IgD-negative memory B cell (primary cell): ENCODE measurements around the gene NISCH. TPM values are rescaled to one million over a fixed set of nuclear protein-coding genes. Genes with fewer than 3 reads are reported as not detected.

Experiments used
- H3K27ac Mint-ChIP-seq, 3 donors: one replicate each; pipeline ENCODE4 v1.8.0; 2020 to 2022; ENCODE audit warnings: mild to moderate bottlenecking in 3 of 3, mixed read lengths in 3 of 3, moderate library complexity in 1 of 3
- H3K27me3 Mint-ChIP-seq: one replicate; pipeline ENCODE4 v1.8.0; 2021; ENCODE audit warnings: mixed read lengths
- H3K36me3 Mint-ChIP-seq: one replicate; pipeline ENCODE4 v1.8.0; 2020; ENCODE audit warnings: mild to moderate bottlenecking, mixed read lengths
- H3K4me1 Mint-ChIP-seq, 3 donors: one replicate each; pipeline ENCODE4 v1.8.0; 2020 to 2022; ENCODE audit warnings: mixed read lengths in 3 of 3, mild to moderate bottlenecking in 1 of 3
- H3K4me3 Mint-ChIP-seq, 4 donors: one replicate each; pipeline ENCODE4 v1.8.0; 2020 to 2022; ENCODE audit warnings: mild to moderate bottlenecking in 4 of 4, mixed read lengths in 4 of 4, moderate library complexity in 3 of 4
- H3K9me3 Mint-ChIP-seq, 3 donors: one replicate each; pipeline ENCODE4 v1.8.0; 2020 to 2021; ENCODE audit warnings: mixed read lengths in 3 of 3, mild to moderate bottlenecking in 1 of 3
- polyA plus RNA-seq: library from polyadenylated mRNA; unstranded; fragments of 300-500 nt; fragmentation: Illumina TruSeq; gene quantifications from one replicate; pipeline ENCODE4 v1.2.3, GENCODE V29; 2021

NISCH gene
- polyA plus RNA-seq, result 25.2 TPM

- Mint-ChIP-seq H3K27ac (peak within 1 kb of the TSS; percentile 95 to 99 (median 96)), H3K4me1 (peaks cover 20 to 31% (median 26%) of the 10 kb centered on the region in 3 donors), H3K9me3 (no peaks in the 10 kb centered on the region), H3K4me3 (peak within 1 kb of the TSS; percentile 88 to 98 (median 96)), H3K27me3 (peaks cover 2% of the 10 kb centered on the region), H3K36me3 (no peaks in the 10 kb centered on the region)
Observed at GRCh38 chr3:52455283-52456168, at the start of gene NISCH. Gene NISCH (plus strand): TSS chr3:52455604. CDS start chr3:52455642, 38 bp downstream.

- Mint-ChIP-seq H3K4me1 (peaks cover 17% of the 10 kb centered on the region in 3 donors), H3K4me3 (no peak overlapping the region), H3K27ac (peak overlapping the region in 1 of 3 donors; percentile 74), H3K27me3 (no peaks in the 10 kb centered on the region), H3K36me3 (peaks cover 9% of the 10 kb centered on the region), H3K9me3 (no peaks in the 10 kb centered on the region)
Observed at GRCh38 chr3:52406231-52406661, 49.2 kb upstream of the NISCH start.

GRCh38 chr3:52406791-52407510 lies 48.5 kb upstream of the NISCH start:
- Mint-ChIP-seq H3K4me1 (peaks cover 23 to 24% (median 24%) of the 10 kb centered on the region in 3 donors), H3K4me3 (peak overlapping the region in 2 of 4 donors; percentile 14 to 90), H3K27me3 (no peaks in the 10 kb centered on the region), H3K27ac (peak overlapping the region in 1 of 3 donors; percentile 74), H3K9me3 (no peaks in the 10 kb centered on the region), H3K36me3 (peaks cover 9% of the 10 kb centered on the region)

- H3K36me3 Mint-ChIP-seq, result peaks cover 9% of the 10 kb centered on the region
- H3K27ac Mint-ChIP-seq, result peak overlapping the region in 2 of 3 donors; percentile 39 to 92
- no peaks in the 10 kb centered on the region for H3K9me3 Mint-ChIP-seq
- H3K4me3 Mint-ChIP-seq, result peak overlapping the region in 3 of 4 donors; percentile 18 to 90 (median 68)
- peaks cover 26 to 32% (median 31%) of the 10 kb centered on the region in 3 donors for H3K4me1 Mint-ChIP-seq
- H3K27me3 Mint-ChIP-seq, result no peaks in the 10 kb centered on the region
Observed at GRCh38 chr3:52407779-52408178, 47.6 kb upstream of the NISCH start.

- H3K27ac Mint-ChIP-seq, result peak overlapping the region; percentile 92 to 98 (median 92)
- H3K36me3 Mint-ChIP-seq, result peaks cover 9% of the 10 kb centered on the region
- H3K4me3 Mint-ChIP-seq, result peak overlapping the region; percentile 83 to 99 (median 94)
- H3K4me1 Mint-ChIP-seq, result peaks cover 26 to 35% (median 31%) of the 10 kb centered on the region in 3 donors
- no peaks in the 10 kb centered on the region for H3K27me3 Mint-ChIP-seq
- no peaks in the 10 kb centered on the region for H3K9me3 Mint-ChIP-seq
Observed at GRCh38 chr3:52408466-52408865, 46.9 kb upstream of the NISCH start.

- H3K27ac Mint-ChIP-seq, result no peak overlapping the region
- H3K4me3 Mint-ChIP-seq, result peak overlapping the region in 1 of 4 donors; percentile 11
- peaks cover 17 to 31% (median 24%) of the 10 kb centered on the region in 3 donors for H3K4me1 Mint-ChIP-seq
- H3K9me3 Mint-ChIP-seq, result no peaks in the 10 kb centered on the region
- no peaks in the 10 kb centered on the region for H3K27me3 Mint-ChIP-seq
- peaks cover 1% of the 10 kb centered on the region for H3K36me3 Mint-ChIP-seq
Observed at GRCh38 chr3:52415800-52416199, 39.6 kb upstream of the NISCH start.

- H3K4me1 Mint-ChIP-seq, result peaks cover 1 to 9% (median 6%) of the 10 kb centered on the region in 3 donors
- no peaks in the 10 kb centered on the region for H3K9me3 Mint-ChIP-seq
- H3K27ac Mint-ChIP-seq, result no peak overlapping the region
- no peaks in the 10 kb centered on the region for H3K36me3 Mint-ChIP-seq
- no peaks in the 10 kb centered on the region for H3K27me3 Mint-ChIP-seq
- H3K4me3 Mint-ChIP-seq, result no peak overlapping the region
Observed at GRCh38 chr3:52420388-52420787, 35.0 kb upstream of the NISCH start.

- Mint-ChIP-seq H3K9me3 (no peaks in the 10 kb centered on the region), H3K27ac (peak overlapping the region in 1 of 3 donors; percentile 44), H3K27me3 (no peaks in the 10 kb centered on the region), H3K4me3 (no peak overlapping the region), H3K4me1 (peaks cover 0 to 2% (median 1%) of the 10 kb centered on the region in 3 donors), H3K36me3 (no peaks in the 10 kb centered on the region)
Observed at GRCh38 chr3:52422669-52423068, 32.7 kb upstream of the NISCH start.

GRCh38 chr3:52423173-52423572 lies 32.2 kb upstream of the NISCH start:
- no peak overlapping the region for H3K4me3 Mint-ChIP-seq
- no peaks in the 10 kb centered on the region for H3K36me3 Mint-ChIP-seq
- H3K4me1 Mint-ChIP-seq, result peaks cover 0 to 1% (median 0%) of the 10 kb centered on the region in 3 donors
- peaks cover 3% of the 10 kb centered on the region for H3K27me3 Mint-ChIP-seq
- no peak overlapping the region for H3K27ac Mint-ChIP-seq
- no peaks in the 10 kb centered on the region for H3K9me3 Mint-ChIP-seq

- peaks cover 0 to 6% (median 5%) of the 10 kb centered on the region in 3 donors for H3K4me1 Mint-ChIP-seq
- H3K36me3 Mint-ChIP-seq, result no peaks in the 10 kb centered on the region
- peaks cover 3% of the 10 kb centered on the region for H3K27me3 Mint-ChIP-seq
- no peaks in the 10 kb centered on the region for H3K9me3 Mint-ChIP-seq
- H3K4me3 Mint-ChIP-seq, result no peak overlapping the region
- H3K27ac Mint-ChIP-seq, result no peak overlapping the region
Observed at GRCh38 chr3:52428151-52429005, 27.0 kb upstream of the NISCH start.

- Mint-ChIP-seq H3K36me3 (no peaks in the 10 kb centered on the region), H3K27ac (no peak overlapping the region), H3K4me1 (peaks cover 0 to 6% (median 5%) of the 10 kb centered on the region in 3 donors), H3K4me3 (no peak overlapping the region), H3K27me3 (peaks cover 3% of the 10 kb centered on the region), H3K9me3 (no peaks in the 10 kb centered on the region)
Observed at GRCh38 chr3:52429031-52429430, 26.4 kb upstream of the NISCH start.

- peaks cover 3% of the 10 kb centered on the region for H3K27me3 Mint-ChIP-seq
Observed at GRCh38 chr3:52429779-52430415, 25.5 kb upstream of the NISCH start.

GRCh38 chr3:52430416-52430810 lies 25.0 kb upstream of the NISCH start:
- no peak overlapping the region for H3K4me3 Mint-ChIP-seq
- H3K9me3 Mint-ChIP-seq, result no peaks in the 10 kb centered on the region
- peaks cover 3% of the 10 kb centered on the region for H3K27me3 Mint-ChIP-seq
- H3K27ac Mint-ChIP-seq, result no peak overlapping the region
- no peaks in the 10 kb centered on the region for H3K36me3 Mint-ChIP-seq
- H3K4me1 Mint-ChIP-seq, result peaks cover 0 to 6% (median 5%) of the 10 kb centered on the region in 3 donors

More at GRCh38 chr3:52429779-52430415, 25.5 kb upstream of the NISCH start:
- H3K36me3 Mint-ChIP-seq, result no peaks in the 10 kb centered on the region
- H3K9me3 Mint-ChIP-seq, result no peaks in the 10 kb centered on the region
- H3K4me3 Mint-ChIP-seq, result no peak overlapping the region
- no peak overlapping the region for H3K27ac Mint-ChIP-seq
- H3K4me1 Mint-ChIP-seq, result peaks cover 0 to 6% (median 5%) of the 10 kb centered on the region in 3 donors
